ENCODE measurements around the gene NPHP4. TPM values are rescaled to one million over a fixed set of nuclear protein-coding genes. Genes with fewer than 3 reads are reported as not detected.

Gene NPHP4
- total RNA-seq, 4 donors from 2014 or later: 11.2 to 24.5 (median 18.2) TPM

DNA sequence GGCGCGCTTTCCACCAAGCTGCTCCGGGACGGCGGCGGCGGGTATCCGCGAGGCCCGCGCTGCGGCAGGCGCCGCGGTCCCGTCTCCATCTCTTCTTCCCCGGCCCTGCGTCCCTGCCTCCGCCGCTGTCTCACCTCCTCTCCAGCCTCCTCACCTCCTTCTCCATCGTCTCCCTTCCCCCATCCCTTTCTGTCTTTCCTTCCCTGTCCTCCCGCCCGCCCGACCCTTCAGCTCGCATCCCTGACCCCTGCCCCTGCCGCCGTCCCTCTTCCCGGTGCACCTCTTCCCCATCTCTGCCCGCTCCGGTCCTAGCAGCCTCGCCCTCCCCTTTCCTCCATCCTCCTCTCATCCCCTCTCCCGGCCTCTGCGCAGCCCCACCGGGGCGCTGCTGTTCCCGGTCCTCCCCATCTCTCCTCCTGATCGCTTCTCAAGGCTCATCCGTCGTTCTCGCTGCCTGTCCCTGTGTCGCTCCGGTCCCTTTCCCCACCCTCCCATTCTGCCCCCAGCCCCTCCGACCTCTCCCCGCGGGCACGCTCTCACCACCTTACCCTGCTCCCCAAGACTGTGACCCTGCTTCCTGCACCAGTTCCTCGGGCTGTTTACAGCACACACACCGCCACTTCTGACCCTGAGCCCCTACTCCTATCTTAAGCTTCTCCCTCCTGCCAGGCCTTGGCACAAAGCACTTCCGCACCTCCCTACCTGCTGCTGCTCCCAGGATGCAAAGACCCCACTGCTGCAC lies 760 bp upstream of the NPHP4 start:
- intact Hi-C loops (cut with DNase I; ENCODE audit: low total_unique reads): no loop called here
- TF ChIP-seq CTCF (IDR thresholded peaks at IDR 0.05): no peak
- TF ChIP-seq POLR2A (IDR thresholded peaks at IDR 0.05): no peak
- WGBS, 2 donors: 1 to 2% methylated on average over 44 to 49 of the region's 49 CpGs
- no peak for DNase-seq (ENCODE audit: low spot score in 2 of 2)
- H3K4me3 ChIP-seq (ENCODE audit: low read depth, poor library complexity, severe bottlenecking): peak overlapping the region; percentile 26

- 0 to 1% methylated on average over 31 to 51 of the region's 60 CpGs for WGBS, 2 donors
- peak overlapping the region; percentile 54 for H3K4me3 ChIP-seq (ENCODE audit: low read depth, poor library complexity, severe bottlenecking)
- intact Hi-C loops (cut with DNase I; ENCODE audit: low total_unique reads): no loop called here
These were observed 722 bp downstream of the NPHP4 start for GRCh38 chr1:5991381-5992025.

DNA sequence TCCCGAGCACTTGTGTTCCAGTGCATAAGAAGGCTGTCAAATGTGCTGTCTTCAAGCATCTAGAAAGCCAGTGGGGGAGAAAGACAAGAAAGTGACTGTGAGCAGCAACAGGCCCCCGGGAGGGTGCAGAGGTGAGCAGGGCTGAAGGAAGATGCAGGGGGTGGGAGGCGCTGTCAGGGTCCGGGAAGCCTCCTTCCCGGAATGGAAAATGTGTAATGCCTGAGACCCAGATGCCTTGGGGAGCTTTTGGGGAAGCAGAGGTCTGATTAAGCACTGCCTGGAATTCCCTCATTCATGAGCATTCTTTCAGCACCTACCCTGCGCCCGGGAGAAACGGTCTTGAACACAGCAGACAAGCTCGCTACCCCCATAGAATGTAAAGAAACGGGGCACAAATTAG lies 1.3 kb downstream of the NPHP4 start:
- WGBS, 2 donors: 34 to 42% methylated on average over 10 of the region's 10 CpGs
- H3K4me3 ChIP-seq (ENCODE audit: low read depth, poor library complexity, severe bottlenecking): no peak overlapping the region
- intact Hi-C loops (cut with DNase I; ENCODE audit: low total_unique reads): no loop called here
- no peak for TF ChIP-seq POLR2A (IDR thresholded peaks at IDR 0.05)
- TF ChIP-seq CTCF (IDR thresholded peaks at IDR 0.05): no peak
- no peak for DNase-seq (ENCODE audit: low spot score in 2 of 2)

More at GRCh38 chr1:5991381-5992025, 722 bp downstream of the NPHP4 start:
- no peak for TF ChIP-seq POLR2A (IDR thresholded peaks at IDR 0.05)
- no peak for TF ChIP-seq CTCF (IDR thresholded peaks at IDR 0.05)
- no peak for DNase-seq (ENCODE audit: low spot score in 2 of 2)

- WGBS, 2 donors: 97 to 98% methylated on average over 14 to 18 of the region's 18 CpGs
- H3K4me3 ChIP-seq (ENCODE audit: low read depth, poor library complexity, severe bottlenecking): no peak overlapping the region
- DNase-seq (ENCODE audit: low spot score in 2 of 2): no peak
- no peak for TF ChIP-seq CTCF (IDR thresholded peaks at IDR 0.05)
- no peak for TF ChIP-seq POLR2A (IDR thresholded peaks at IDR 0.05)
- intact Hi-C loops (cut with DNase I; ENCODE audit: low total_unique reads): no loop called here
These were observed 2.4 kb downstream of the NPHP4 start for GRCh38 chr1:5989731-5990271.

DNA sequence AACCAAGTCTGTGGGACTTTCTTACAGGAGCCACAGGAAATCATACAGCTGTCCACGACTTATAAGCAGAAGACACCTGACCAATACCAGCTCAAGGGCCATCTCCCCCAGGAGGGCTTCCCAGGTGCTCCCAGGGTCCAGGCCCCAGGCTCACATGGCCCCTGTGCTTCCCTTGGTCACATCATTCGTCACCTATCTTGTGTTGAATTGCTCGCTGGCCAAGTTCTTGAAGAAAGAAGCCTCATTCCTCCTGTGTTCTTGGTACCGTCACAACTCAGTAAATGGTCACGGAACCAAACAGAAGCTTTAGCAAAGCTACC lies 3.0 kb downstream of the NPHP4 start:
- H3K4me3 ChIP-seq (ENCODE audit: low read depth, poor library complexity, severe bottlenecking): no peak overlapping the region
- TF ChIP-seq CTCF (IDR thresholded peaks at IDR 0.05): no peak
- TF ChIP-seq POLR2A (IDR thresholded peaks at IDR 0.05): no peak
- intact Hi-C loops (cut with DNase I; ENCODE audit: low total_unique reads): no loop called here
- 90% methylated on average over 5 of the region's 5 CpGs for WGBS, 2 donors
- DNase-seq (ENCODE audit: low spot score in 2 of 2): no peak

Data from lower leg skin (tissue), 4 donors.